ENCODE measurements around the gene LMAN2L.

GRCh38 chr2:96663829-96664228 lies 76.0 kb downstream of the LMAN2L start:
- TF ChIP-seq MYC (IDR thresholded peaks at IDR 0.05; ENCODE audit: low read depth, low read length): no peak
- TF ChIP-seq CTCF (IDR thresholded peaks at IDR 0.05; ENCODE audit: low read depth, low read length): no peak
